NCI-H2081 (cell line): ENCODE data around the gene FHDC1.
A peak's percentile ranks its signal among the peaks of the same experiment; 100 is the strongest.
"Not testable (repeated sequence)": the region's sequence is repeated elsewhere in the genome, so short reads cannot be mapped to it uniquely, and the experiment has no call there.

Experiments used
- DNase-seq, 2 experiments: peaks; one replicate each; lab custom pipeline; 2025; lab: John Stamatoyannopoulos, UW

Gene FHDC1

GRCh38 chr4:152935631-152936445, at the start of gene FHDC1:
TSS of gene FHDC1 (plus strand) at chr4:152936323. CDS start at chr4:152943058, 6,735 bp downstream.
- peak; percentile 54 to 63 for DNase-seq

GRCh38 chr4:152887981-152888380, 48.1 kb upstream of the FHDC1 start:
- no peak for DNase-seq

GRCh38 chr4:152892974-152893373, 43.1 kb upstream of the FHDC1 start:
- no peak for DNase-seq

GRCh38 chr4:152894673-152895072, 41.5 kb upstream of the FHDC1 start:
- DNase-seq, result no peak

GRCh38 chr4:152896811-152897210, 39.3 kb upstream of the FHDC1 start:
- DNase-seq, result no peak

- DNase-seq, result not testable (repeated sequence)
Measured at GRCh38 chr4:152898133-152898532, 38.0 kb upstream of the FHDC1 start.

- no peak for DNase-seq
Measured at GRCh38 chr4:152898606-152899005, 37.5 kb upstream of the FHDC1 start.

- DNase-seq, result no peak
Measured at GRCh38 chr4:152900395-152900794, 35.7 kb upstream of the FHDC1 start.

GRCh38 chr4:152901205-152901604, 34.9 kb upstream of the FHDC1 start:
- DNase-seq, result no peak

GRCh38 chr4:152903658-152904057, 32.5 kb upstream of the FHDC1 start:
- DNase-seq, result no peak

GRCh38 chr4:152909901-152910300, 26.2 kb upstream of the FHDC1 start:
- no peak for DNase-seq

GRCh38 chr4:152910521-152910920, 25.6 kb upstream of the FHDC1 start:
- no peak for DNase-seq

GRCh38 chr4:152917543-152918395, 18.4 kb upstream of the FHDC1 start:
- no peak for DNase-seq

- DNase-seq, result no peak
Measured at GRCh38 chr4:152919826-152920225, 16.3 kb upstream of the FHDC1 start.

- no peak for DNase-seq
Measured at GRCh38 chr4:152920768-152921167, 15.4 kb upstream of the FHDC1 start.

GRCh38 chr4:152921284-152921683, 14.8 kb upstream of the FHDC1 start:
- no peak for DNase-seq

- no peak for DNase-seq
Measured at GRCh38 chr4:152925851-152926250, 10.3 kb upstream of the FHDC1 start.

GRCh38 chr4:152926959-152927358, 9.2 kb upstream of the FHDC1 start:
- no peak for DNase-seq

- DNase-seq, result no peak
Measured at GRCh38 chr4:152927737-152928136, 8.4 kb upstream of the FHDC1 start.

- DNase-seq, result no peak
Measured at GRCh38 chr4:152928286-152928685, 7.8 kb upstream of the FHDC1 start.

GRCh38 chr4:152929888-152930287, 6.2 kb upstream of the FHDC1 start:
- DNase-seq, result no peak

GRCh38 chr4:152935143-152935542, 980 bp upstream of the FHDC1 start:
- DNase-seq, result no peak
